ENCODE results near the gene NMNAT3. TPM values are rescaled to one million over a fixed set of nuclear protein-coding genes. Genes with fewer than 3 reads are reported as not detected.

Gene NMNAT3
- total RNA-seq, 1 donor: 1.5 TPM

- Histone ChIP-seq H3K27me3 (ENCODE audit: insufficient read depth, low read length) (no peaks in the 10 kb centered on the region), H3K4me3 (ENCODE audit: low read length) (no peak overlapping the region), H3K4me1 (ENCODE audit: insufficient read depth, low read length) (no peaks in the 10 kb centered on the region), H3K9me3 (ENCODE audit: low read depth, low read length) (no peaks in the 10 kb centered on the region)
These were observed 9.7 kb upstream of the NMNAT3 start for GRCh38 chr3:139687431-139687830.

GRCh38 chr3:139686624-139687023 lies 8.9 kb upstream of the NMNAT3 start:
- Histone ChIP-seq H3K27me3 (ENCODE audit: insufficient read depth, low read length) (no peaks in the 10 kb centered on the region), H3K4me1 (ENCODE audit: insufficient read depth, low read length) (no peaks in the 10 kb centered on the region), H3K4me3 (ENCODE audit: low read length) (no peak overlapping the region), H3K9me3 (ENCODE audit: low read depth, low read length) (no peaks in the 10 kb centered on the region)

- H3K4me1 ChIP-seq (ENCODE audit: insufficient read depth, low read length): no peaks in the 10 kb centered on the region
- no peak overlapping the region for H3K4me3 ChIP-seq (ENCODE audit: low read length)
- no peaks in the 10 kb centered on the region for H3K9me3 ChIP-seq (ENCODE audit: low read depth, low read length)
- no peaks in the 10 kb centered on the region for H3K27me3 ChIP-seq (ENCODE audit: insufficient read depth, low read length)
These were observed 8.4 kb upstream of the NMNAT3 start for GRCh38 chr3:139686206-139686605.

- H3K27me3 ChIP-seq (ENCODE audit: insufficient read depth, low read length): no peaks in the 10 kb centered on the region
- no peaks in the 10 kb centered on the region for H3K9me3 ChIP-seq (ENCODE audit: low read depth, low read length)
- peaks cover 19% of the 10 kb centered on the region for H3K4me1 ChIP-seq (ENCODE audit: insufficient read depth, low read length)
- no peak overlapping the region for H3K4me3 ChIP-seq (ENCODE audit: low read length)
These were observed 1.5 kb upstream of the NMNAT3 start for GRCh38 chr3:139679220-139679775.

GRCh38 chr3:139676632-139677387 lies 962 bp downstream of the NMNAT3 start:
- Histone ChIP-seq H3K4me1 (ENCODE audit: insufficient read depth, low read length) (peaks cover 19% of the 10 kb centered on the region), H3K27me3 (ENCODE audit: insufficient read depth, low read length) (no peaks in the 10 kb centered on the region), H3K4me3 (ENCODE audit: low read length) (peak overlapping the region; percentile 67), H3K9me3 (ENCODE audit: low read depth, low read length) (no peaks in the 10 kb centered on the region)

GRCh38 chr3:139676108-139676507 lies 1.7 kb downstream of the NMNAT3 start:
- Histone ChIP-seq H3K4me1 (ENCODE audit: insufficient read depth, low read length) (peaks cover 19% of the 10 kb centered on the region), H3K9me3 (ENCODE audit: low read depth, low read length) (no peaks in the 10 kb centered on the region), H3K27me3 (ENCODE audit: insufficient read depth, low read length) (no peaks in the 10 kb centered on the region), H3K4me3 (ENCODE audit: low read length) (no peak overlapping the region)

GRCh38 chr3:139675327-139675726 lies 2.4 kb downstream of the NMNAT3 start:
- Histone ChIP-seq H3K4me1 (ENCODE audit: insufficient read depth, low read length) (peaks cover 19% of the 10 kb centered on the region), H3K4me3 (ENCODE audit: low read length) (no peak overlapping the region), H3K27me3 (ENCODE audit: insufficient read depth, low read length) (no peaks in the 10 kb centered on the region), H3K9me3 (ENCODE audit: low read depth, low read length) (no peaks in the 10 kb centered on the region)

- H3K9me3 ChIP-seq (ENCODE audit: low read depth, low read length): no peaks in the 10 kb centered on the region
- H3K4me1 ChIP-seq (ENCODE audit: insufficient read depth, low read length): peaks cover 19% of the 10 kb centered on the region
- no peak overlapping the region for H3K4me3 ChIP-seq (ENCODE audit: low read length)
- no peaks in the 10 kb centered on the region for H3K27me3 ChIP-seq (ENCODE audit: insufficient read depth, low read length)
These were observed 3.1 kb downstream of the NMNAT3 start for GRCh38 chr3:139674571-139675260.

- Histone ChIP-seq H3K27me3 (ENCODE audit: insufficient read depth, low read length) (no peaks in the 10 kb centered on the region), H3K4me1 (ENCODE audit: insufficient read depth, low read length) (peaks cover 14% of the 10 kb centered on the region), H3K4me3 (ENCODE audit: low read length) (no peak overlapping the region), H3K9me3 (ENCODE audit: low read depth, low read length) (no peaks in the 10 kb centered on the region)
These were observed 4.9 kb downstream of the NMNAT3 start for GRCh38 chr3:139672884-139673283.

- H3K4me3 ChIP-seq (ENCODE audit: low read length): no peak overlapping the region
- H3K4me1 ChIP-seq (ENCODE audit: insufficient read depth, low read length): peaks cover 8% of the 10 kb centered on the region
- H3K27me3 ChIP-seq (ENCODE audit: insufficient read depth, low read length): no peaks in the 10 kb centered on the region
- no peaks in the 10 kb centered on the region for H3K9me3 ChIP-seq (ENCODE audit: low read depth, low read length)
These were observed 5.7 kb downstream of the NMNAT3 start for GRCh38 chr3:139671863-139672646.

- Histone ChIP-seq H3K27me3 (ENCODE audit: insufficient read depth, low read length) (no peaks in the 10 kb centered on the region), H3K9me3 (ENCODE audit: low read depth, low read length) (no peaks in the 10 kb centered on the region), H3K4me1 (ENCODE audit: insufficient read depth, low read length) (no peaks in the 10 kb centered on the region), H3K4me3 (ENCODE audit: low read length) (no peak overlapping the region)
These were observed 6.7 kb downstream of the NMNAT3 start for GRCh38 chr3:139671107-139671506.

GRCh38 chr3:139670196-139670595 lies 7.6 kb downstream of the NMNAT3 start:
- Histone ChIP-seq H3K27me3 (ENCODE audit: insufficient read depth, low read length) (no peaks in the 10 kb centered on the region), H3K4me1 (ENCODE audit: insufficient read depth, low read length) (no peaks in the 10 kb centered on the region), H3K9me3 (ENCODE audit: low read depth, low read length) (no peaks in the 10 kb centered on the region), H3K4me3 (ENCODE audit: low read length) (no peak overlapping the region)

GRCh38 chr3:139668332-139668731 lies 9.4 kb downstream of the NMNAT3 start:
- H3K9me3 ChIP-seq (ENCODE audit: low read depth, low read length): no peaks in the 10 kb centered on the region
- no peaks in the 10 kb centered on the region for H3K27me3 ChIP-seq (ENCODE audit: insufficient read depth, low read length)
- H3K4me1 ChIP-seq (ENCODE audit: insufficient read depth, low read length): no peaks in the 10 kb centered on the region
- H3K4me3 ChIP-seq (ENCODE audit: low read length): no peak overlapping the region

- H3K4me3 ChIP-seq (ENCODE audit: low read length): no peak overlapping the region
- no peaks in the 10 kb centered on the region for H3K27me3 ChIP-seq (ENCODE audit: insufficient read depth, low read length)
- H3K9me3 ChIP-seq (ENCODE audit: low read depth, low read length): no peaks in the 10 kb centered on the region
- H3K4me1 ChIP-seq (ENCODE audit: insufficient read depth, low read length): no peaks in the 10 kb centered on the region
These were observed 12.8 kb downstream of the NMNAT3 start for GRCh38 chr3:139664958-139665357.

GRCh38 chr3:139660269-139660668 lies 17.5 kb downstream of the NMNAT3 start:
- H3K4me1 ChIP-seq (ENCODE audit: insufficient read depth, low read length): no peaks in the 10 kb centered on the region
- H3K4me3 ChIP-seq (ENCODE audit: low read length): no peak overlapping the region
- H3K9me3 ChIP-seq (ENCODE audit: low read depth, low read length): no peaks in the 10 kb centered on the region
- no peaks in the 10 kb centered on the region for H3K27me3 ChIP-seq (ENCODE audit: insufficient read depth, low read length)

Measured in mononuclear cell (primary cell).